CD4-positive, alpha-beta memory T cell (primary cell): ENCODE data around the gene PCSK1. TPM values are rescaled to one million over a fixed set of nuclear protein-coding genes. Genes with fewer than 3 reads are reported as not detected.

Experiments
- CTCF ChIA-PET: fragments of 350-600 bp; sonication (Branson Sonifier 250); formaldehyde crosslinking; loops from one replicate; lab custom pipeline; 2021; ENCODE audit warnings: inconsistent platforms; ENCODE audit not compliant: partially characterized antibody; lab: Charles Lee
- POLR2A ChIA-PET: fragments of 350-600 bp; sonication (Branson Sonifier 250); formaldehyde crosslinking; loops from one replicate; lab custom pipeline; 2021; ENCODE audit not compliant: partially characterized antibody; lab: Charles Lee
- DNase-seq, 5 donors: peaks; one replicate each; pipeline versions ENCODE4 v3.0.0 to v3.0.0-alpha.2; 2020 to 2022; ENCODE audit warnings: mixed read lengths in 1 of 5
- H3K27ac ChIP-seq: one replicate; pipeline ENCODE4 v1.7.0; 2013; ENCODE audit warnings: low read depth, low read length
- H3K27me3 ChIP-seq: 2 replicates; pipeline ENCODE4 v1.7.0; 2013; ENCODE audit warnings: mild to moderate bottlenecking, low read length, moderate library complexity; ENCODE audit not compliant: insufficient read depth
- H3K36me3 ChIP-seq: 2 replicates; pipeline ENCODE4 v1.7.0; 2013; ENCODE audit warnings: mild to moderate bottlenecking, low read length, moderate library complexity; ENCODE audit not compliant: insufficient read depth
- H3K4me1 ChIP-seq: 2 replicates; pipeline ENCODE4 v1.7.0; 2013; ENCODE audit warnings: mild to moderate bottlenecking, low read length, moderate library complexity; ENCODE audit not compliant: insufficient read depth
- H3K4me3 ChIP-seq, 2 donors: one replicate each; pipeline ENCODE4 v1.7.0; 2013; ENCODE audit warnings: low read length in 2 of 2, mild to moderate bottlenecking in 1 of 2
- H3K9me3 ChIP-seq, 2 donors: one replicate each; pipeline ENCODE4 v1.7.0; 2013; ENCODE audit warnings: low read length in 2 of 2, control low read depth in 1 of 2; ENCODE audit not compliant: control insufficient read depth in 1 of 2
- H3K27ac Mint-ChIP-seq, 7 donors: one replicate each; pipeline ENCODE4 v1.8.0; 2020 to 2021; ENCODE audit warnings: mixed read lengths in 7 of 7, mild to moderate bottlenecking in 6 of 7, inconsistent platforms in 3 of 7, moderate library complexity in 3 of 7
- H3K27me3 Mint-ChIP-seq, 2 donors: one replicate each; pipeline ENCODE4 v1.8.0; 2020 to 2021; ENCODE audit warnings: mixed read lengths in 2 of 2
- H3K36me3 Mint-ChIP-seq, 2 donors: one replicate each; pipeline ENCODE4 v1.8.0; 2020 to 2021; ENCODE audit warnings: mixed read lengths in 2 of 2, inconsistent platforms in 1 of 2, mild to moderate bottlenecking in 1 of 2
- H3K4me1 Mint-ChIP-seq, 4 donors: one replicate each; pipeline ENCODE4 v1.8.0; 2020 to 2021; ENCODE audit warnings: mixed read lengths in 4 of 4, mild to moderate bottlenecking in 1 of 4
- H3K4me3 Mint-ChIP-seq, 8 donors: one replicate each; pipeline ENCODE4 v1.8.0; 2020 to 2021; ENCODE audit warnings: mixed read lengths in 8 of 8, mild to moderate bottlenecking in 7 of 8, moderate library complexity in 6 of 8, inconsistent platforms in 3 of 8
- H3K9me3 Mint-ChIP-seq, 8 donors: one replicate each; pipeline ENCODE4 v1.8.0; 2020 to 2021; ENCODE audit warnings: mixed read lengths in 8 of 8, mild to moderate bottlenecking in 5 of 8, inconsistent platforms in 3 of 8, moderate library complexity in 1 of 8
- intact Hi-C: fragments of 100-400 bp; cut with micrococcal nuclease; formaldehyde crosslinking; loops from one replicate; pipeline ENCODE4 v1.15.1; 2023
- polyA plus RNA-seq, 2 donors: library from polyadenylated mRNA; unstranded; fragments of 300-500 nt; fragmentation: Illumina TruSeq; gene quantifications; one replicate each; pipeline ENCODE4 v1.2.3, GENCODE V29; 2021
- total RNA-seq, 2 experiments: library from RNA; stranded (reverse); gene quantifications; one replicate each; pipeline ENCODE4 v1.2.3, GENCODE V29; 2021

The PCSK1 gene
- total and polyA plus RNA-seq, 4 experiments from 2014 or later, result not detected

DNA sequence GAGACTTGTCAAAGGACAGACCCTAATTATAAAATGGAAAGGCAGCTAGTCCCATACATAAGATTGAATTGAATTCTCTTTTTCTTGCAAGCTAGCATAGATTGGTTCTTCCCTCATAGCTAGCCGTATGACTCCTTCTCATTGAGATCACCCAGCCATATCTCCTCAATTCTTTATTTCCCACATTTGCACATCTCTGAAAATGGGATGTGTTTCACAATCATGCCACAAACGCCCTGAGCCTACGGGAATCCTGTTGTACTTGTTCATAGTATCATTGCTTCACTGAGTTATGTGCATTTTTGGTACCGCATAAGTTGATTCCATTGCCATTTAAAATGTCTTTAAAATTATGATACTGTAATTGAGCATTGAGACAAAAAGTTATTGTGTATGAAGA, 90.5 kb downstream of the PCSK1 start:
- CTCF ChIA-PET, result interaction anchor here (1.7 to 14.4 kb wide), 3 partner anchors 257 to 488 kb away, joined by 5 to 490 read pairs (median 362); no protein-coding TSS in a partner anchor
- intact Hi-C loops, result loop anchor here (5.0 kb wide), 1 partner anchor 820 kb away; no protein-coding TSS in a partner anchor
- H3K27me3 Mint-ChIP-seq, result peaks cover 13 to 14% of the 10 kb centered on the region in 2 donors

More for the DNA sequence above, 90.5 kb downstream of the PCSK1 start:
- Histone ChIP-seq H3K27ac (no peak overlapping the region), H3K9me3 (no peaks in the 10 kb centered on the region), H3K27me3 (peaks cover 14% of the 10 kb centered on the region), H3K36me3 (no peaks in the 10 kb centered on the region), H3K4me3 (no peak overlapping the region), H3K4me1 (peaks cover 17% of the 10 kb centered on the region)
- no peaks in the 10 kb centered on the region for H3K36me3 Mint-ChIP-seq
- no peak overlapping the region for H3K4me3 Mint-ChIP-seq
- H3K9me3 Mint-ChIP-seq, result no peaks in the 10 kb centered on the region
- H3K27ac Mint-ChIP-seq, result no peak overlapping the region
- POLR2A ChIA-PET, result interaction anchor here (0.6 kb wide), 1 partner anchor 196 kb away, joined by 3 read pairs; no protein-coding TSS in a partner anchor
- peaks cover 12 to 18% (median 14%) of the 10 kb centered on the region in 4 donors for H3K4me1 Mint-ChIP-seq
- no peak for DNase-seq

Other genes with a start within 250 kb of the PCSK1 start
- 100 to 1,000 TPM; 196 to 207 TPM for gene CAST, start 229.1 kb upstream of the PCSK1 start, total RNA-seq
- 10 to 100 TPM; 24.0 to 98.8 TPM for gene CAST, start 229.1 kb upstream of the PCSK1 start, polyA plus RNA-seq